ENCODE data around the gene KCNQ5.
"Not testable (repeated sequence)": the region's sequence is repeated elsewhere in the genome, so short reads cannot be mapped to it uniquely, and the experiment has no call there.

Gene KCNQ5

DNA sequence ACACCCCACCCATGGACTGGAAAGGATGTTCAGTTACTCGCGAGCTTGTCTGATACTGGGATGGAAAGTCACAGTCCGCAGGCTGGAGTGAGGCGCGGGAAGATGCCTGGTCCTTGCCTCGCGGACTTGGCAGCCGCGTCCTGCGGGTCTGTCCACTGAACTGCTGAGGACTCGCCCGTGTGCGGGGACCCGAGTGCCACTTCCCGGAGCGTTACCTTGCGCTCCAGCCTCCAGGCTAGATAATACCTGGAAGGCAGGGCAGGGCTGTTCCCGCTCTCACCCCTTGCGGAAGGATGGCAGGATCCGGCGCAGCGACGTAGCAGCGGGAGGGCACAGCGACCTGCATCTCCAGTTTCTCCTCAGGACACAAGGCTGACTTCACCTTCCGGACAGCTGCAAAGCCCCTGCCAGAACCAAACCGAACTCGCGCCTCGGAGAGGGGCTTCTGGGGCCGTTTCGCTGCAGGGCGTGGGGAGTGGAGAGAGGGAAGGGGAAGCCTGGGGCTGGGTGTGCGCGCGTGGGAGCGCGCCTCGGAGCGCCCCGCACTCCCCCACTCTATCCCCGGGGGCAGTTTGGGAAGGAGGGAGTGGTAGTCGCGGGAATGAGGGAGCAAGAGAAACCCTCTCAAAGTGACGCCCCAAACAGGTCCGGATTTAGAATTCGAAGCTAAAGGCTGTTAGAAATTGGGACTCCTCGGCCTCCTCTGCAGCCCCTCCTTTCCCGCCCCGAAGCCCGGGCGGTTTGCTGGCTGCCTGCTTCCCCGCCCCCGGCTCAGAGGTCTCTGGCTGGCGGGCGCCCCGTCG, at the start of gene KCNQ5:
TSS of gene KCNQ5 (plus strand) at position 774 of the 803 bp plus-strand sequence.
- peak; percentile 28 for DNase-seq (ENCODE audit: low spot score)

DNA sequence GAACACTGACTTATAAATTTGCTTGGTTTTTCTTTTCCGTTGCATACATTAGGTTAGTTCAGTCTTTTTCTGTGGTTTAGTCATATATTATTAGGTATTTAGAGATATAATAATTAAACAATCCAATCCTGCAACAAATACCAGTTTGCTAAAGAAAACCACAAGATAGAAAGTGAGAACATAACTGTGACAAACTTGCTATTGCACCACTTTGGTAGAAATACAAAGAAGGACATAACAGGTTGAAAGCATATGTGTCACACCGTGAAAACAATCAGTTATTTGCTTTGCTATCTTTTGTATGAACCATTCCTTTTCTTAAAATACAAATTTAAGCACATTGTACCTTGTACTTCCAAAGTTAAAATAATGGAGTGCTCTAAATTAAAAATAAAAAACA, 42.0 kb upstream of the KCNQ5 start:
- DNase-seq (ENCODE audit: low spot score): no peak

DNA sequence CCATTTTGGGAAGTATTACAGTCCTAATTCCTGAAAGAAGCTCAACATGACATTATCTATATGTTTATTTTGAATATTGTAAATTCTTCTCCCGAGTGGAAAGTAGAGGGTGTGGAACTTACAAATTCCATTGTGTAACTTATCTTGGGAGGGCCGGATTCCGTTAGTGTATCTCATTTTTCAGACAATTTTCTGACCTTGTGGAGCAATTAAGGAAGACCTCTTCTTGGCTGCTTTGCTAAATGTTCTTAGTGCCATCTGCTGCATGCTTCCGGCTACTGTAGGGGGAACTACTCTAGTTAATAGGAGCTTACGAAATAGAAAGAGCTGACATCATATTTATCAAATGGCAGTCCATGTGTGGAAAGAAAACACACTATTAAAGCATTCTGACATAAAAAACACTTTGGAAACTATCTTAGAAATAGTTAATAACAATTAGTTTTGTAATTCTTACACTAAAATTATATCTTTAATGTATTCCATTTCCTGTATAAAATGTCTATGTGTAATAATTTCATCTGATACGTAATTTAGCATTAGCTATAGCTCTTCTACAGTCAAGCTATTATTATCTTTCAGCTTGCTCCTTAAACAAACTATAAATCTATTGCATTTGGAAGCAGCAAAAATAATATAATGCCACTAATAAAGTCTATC, 41.5 kb upstream of the KCNQ5 start:
- peak; percentile 15 for DNase-seq (ENCODE audit: low spot score)

DNA sequence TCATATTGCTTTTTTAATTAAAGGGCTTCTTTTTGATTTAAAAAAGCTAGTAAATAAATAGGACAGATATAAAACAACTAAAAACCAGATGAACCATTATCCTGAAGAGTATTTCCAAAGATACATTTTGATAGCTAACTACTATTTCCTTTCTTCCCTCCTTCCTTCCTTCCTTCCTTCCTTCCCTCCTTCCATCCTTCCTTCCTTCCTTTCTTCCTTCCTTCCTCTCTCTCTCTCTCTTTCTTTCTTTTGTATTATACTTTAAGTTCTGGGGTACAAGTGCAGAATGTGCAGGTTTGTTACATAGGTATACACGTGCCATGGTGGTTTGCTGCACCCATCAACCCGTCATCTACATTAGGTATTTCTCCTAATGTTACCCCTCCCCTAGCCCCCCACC, 40.9 kb upstream of the KCNQ5 start:
- DNase-seq (ENCODE audit: low spot score): not testable (repeated sequence)

DNA sequence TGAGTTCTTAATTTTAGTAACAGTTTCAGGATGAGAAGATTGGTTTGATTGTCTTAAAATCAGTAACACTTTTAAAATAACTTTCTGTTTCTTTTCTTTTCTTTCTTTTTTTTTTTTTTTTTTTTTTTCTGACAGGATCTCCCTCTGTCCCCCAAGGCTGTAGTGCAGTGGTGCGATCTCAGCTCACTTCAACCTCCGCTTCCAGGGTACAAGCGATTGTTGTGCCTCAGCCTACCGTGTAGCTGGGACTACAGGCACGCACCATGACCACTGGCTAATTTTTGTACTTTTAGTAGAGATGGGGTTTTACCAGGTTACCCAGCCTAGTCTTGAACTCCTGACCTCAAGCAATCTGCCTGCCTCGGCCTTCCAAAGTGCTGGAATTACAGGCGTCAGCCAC, 33.7 kb upstream of the KCNQ5 start:
- DNase-seq (ENCODE audit: low spot score): no peak

DNA sequence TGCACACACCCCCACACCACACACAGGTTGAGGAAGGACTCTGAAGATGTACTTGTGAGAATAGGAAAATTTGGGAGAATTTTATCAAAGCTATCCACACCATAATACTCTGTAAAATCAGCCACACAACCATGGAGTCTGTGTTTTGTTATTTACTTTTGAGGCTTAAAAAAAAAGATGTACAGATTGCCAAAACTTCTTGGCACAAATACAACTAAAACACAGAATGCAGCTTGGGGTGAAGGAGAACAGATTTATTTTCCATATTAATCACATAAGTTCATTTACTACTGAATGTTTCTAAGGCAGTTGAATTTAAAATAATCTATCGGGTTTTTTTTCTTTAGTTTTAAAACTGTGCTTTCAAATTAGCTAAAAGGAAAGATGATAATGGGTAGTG, 32.8 kb upstream of the KCNQ5 start:
- DNase-seq (ENCODE audit: low spot score): no peak

DNA sequence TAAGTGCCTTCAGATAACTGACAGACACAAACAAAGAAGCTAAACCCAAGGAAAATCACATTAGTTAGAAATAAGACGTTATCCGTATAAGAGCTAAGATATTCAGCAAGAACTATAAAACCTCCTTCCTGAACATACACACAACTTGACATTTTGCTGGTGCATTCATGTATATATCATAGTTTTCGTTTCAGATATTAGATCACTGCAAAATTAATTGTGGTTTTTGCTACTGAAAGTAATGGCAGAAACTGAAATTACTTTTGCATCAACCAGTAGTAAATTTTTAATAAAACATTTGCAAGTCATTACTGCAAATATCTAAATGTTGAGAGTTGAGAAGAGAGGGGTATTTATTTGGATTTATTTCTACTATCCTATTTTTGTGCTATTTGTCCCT, 26.1 kb upstream of the KCNQ5 start:
- no peak for DNase-seq (ENCODE audit: low spot score)

DNA sequence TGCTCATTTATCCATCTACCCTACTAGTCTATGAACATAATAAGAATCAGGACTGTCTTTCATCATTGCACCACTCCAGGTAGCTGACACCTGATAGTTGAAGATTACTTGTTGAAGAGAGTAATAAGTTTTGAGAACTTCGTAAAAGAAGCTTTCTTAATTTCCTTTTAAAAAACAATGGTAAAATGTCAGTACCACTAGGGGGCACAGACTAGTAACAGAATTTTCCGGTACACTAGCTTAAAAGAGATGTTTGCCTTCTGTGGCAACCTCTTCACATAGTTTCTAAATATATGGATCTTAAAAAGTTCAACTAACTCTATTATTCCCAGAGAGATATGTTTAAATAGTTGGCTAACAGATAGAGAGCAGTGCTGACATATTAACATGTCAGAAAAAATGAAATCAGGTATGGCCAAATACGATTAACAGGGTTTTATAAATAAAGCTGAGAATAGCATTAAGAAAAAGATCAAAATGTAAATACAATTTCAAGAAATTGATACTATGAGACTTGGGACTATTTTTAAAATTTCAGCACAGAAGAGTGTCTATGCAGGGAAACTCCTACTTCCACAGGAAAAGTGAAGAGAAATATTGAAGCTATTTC, 5.4 kb upstream of the KCNQ5 start:
- DNase-seq (ENCODE audit: low spot score): peak; percentile 24

DNA sequence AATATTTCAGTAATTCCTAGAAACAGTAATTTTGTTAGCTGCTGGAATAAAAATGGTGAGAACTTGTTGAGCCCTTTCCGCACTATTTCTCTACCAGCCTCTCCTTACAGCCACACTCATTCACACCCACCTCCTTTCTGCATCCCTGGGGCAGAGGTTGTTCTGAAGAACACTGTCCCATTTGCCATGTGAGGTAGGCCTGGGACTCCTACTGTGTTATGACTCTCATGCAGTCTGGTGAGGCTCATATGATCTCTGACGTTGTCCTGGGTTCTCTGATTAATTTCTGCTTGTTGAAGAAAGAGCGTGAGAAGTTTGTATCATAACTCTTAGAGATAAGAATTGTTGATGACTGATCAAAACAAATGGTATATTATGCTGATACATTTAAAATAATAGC, 4.1 kb upstream of the KCNQ5 start:
- DNase-seq (ENCODE audit: low spot score): no peak

DNA sequence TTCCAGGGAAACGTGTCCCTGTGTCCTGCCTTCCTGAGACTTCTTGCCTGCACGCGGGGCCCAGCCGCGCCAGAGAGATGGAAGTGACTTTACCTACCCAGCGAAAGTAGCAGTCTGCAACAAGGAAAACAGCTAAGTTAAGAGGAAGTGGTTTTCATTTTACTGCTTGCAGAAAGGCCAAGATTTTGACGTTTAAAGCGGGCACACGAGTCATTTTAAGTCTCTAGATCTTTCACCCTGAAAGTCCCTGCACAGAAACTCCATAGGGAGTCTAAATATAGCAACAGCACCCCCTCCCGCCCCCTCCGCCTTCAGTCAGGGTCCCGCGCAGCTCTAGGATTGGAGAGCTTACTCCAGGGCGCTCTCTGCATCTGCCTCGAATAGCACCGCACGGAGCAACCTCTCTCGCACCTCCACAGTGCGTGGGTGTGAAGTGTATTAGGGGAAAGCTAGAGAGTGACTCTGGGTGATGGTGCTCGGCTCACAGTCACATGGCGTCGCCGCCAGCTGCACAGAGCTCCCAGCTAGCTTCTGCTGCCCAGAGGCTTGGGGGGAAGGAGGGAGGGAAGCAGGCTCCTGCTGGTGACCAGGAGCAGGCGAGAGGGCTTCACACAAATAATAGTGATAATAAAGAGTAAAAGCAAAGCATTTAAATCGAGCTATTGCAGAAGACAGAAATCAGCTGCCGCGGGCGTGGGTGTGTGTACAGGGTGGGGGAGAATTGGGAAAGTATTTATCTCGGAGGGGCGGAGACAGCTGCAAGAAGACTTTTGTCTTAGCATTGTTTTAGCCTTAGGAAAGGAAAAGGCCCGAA, 1.8 kb upstream of the KCNQ5 start:
- DNase-seq (ENCODE audit: low spot score): peak; percentile 89

DNA sequence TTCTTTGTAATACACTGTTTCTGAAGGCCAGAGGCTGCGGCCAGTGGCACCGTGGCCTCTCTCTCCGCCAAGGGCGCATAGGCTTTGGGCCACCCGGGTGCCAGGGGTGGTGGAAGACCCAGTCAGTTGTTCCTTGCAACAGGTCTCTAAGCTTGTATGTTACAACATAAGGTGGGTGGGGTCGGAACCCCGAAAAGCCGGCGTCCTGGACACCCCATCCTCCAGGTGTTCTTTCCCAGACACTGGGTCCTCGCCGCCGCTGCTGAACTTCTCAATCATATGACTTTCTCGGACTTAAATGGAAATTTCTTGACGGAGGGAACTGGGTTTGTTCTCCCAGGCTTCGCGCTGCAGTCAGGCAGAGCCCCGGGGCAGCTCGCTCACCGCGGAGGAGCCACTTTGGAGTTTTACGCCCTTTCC, 983 bp upstream of the KCNQ5 start:
- DNase-seq (ENCODE audit: low spot score): no peak

DNA sequence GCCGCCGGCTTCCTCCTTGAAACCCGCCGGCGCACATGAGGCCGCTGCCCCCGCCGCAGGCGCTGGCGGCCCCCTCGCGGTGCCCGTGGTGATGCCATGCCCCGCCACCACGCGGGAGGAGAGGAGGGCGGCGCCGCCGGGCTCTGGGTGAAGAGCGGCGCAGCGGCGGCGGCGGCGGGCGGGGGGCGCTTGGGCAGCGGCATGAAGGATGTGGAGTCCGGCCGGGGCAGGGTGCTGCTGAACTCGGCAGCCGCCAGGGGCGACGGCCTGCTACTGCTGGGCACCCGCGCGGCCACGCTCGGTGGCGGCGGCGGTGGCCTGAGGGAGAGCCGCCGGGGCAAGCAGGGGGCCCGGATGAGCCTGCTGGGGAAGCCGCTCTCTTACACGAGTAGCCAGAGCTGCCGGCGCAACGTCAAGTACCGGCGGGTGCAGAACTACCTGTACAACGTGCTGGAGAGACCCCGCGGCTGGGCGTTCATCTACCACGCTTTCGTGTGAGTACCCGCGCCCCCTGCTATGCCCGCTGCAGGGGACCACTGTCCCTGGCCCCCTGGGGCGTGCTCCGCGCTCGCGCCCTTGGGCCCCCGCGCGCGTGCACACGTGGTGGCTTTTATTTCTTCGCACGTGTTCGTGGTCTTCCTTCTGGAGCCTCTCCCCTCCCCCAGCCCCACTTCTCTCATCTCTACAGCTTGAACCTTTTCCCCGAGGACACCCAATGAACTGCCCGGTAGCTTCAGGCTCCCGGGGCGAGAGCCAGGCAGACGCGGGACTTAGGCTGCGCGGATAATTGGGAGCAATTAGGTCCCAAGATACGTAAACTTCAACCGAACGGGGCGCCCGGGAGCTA, 453 bp downstream of the KCNQ5 start:
- DNase-seq (ENCODE audit: low spot score): peak; percentile 49

DNA sequence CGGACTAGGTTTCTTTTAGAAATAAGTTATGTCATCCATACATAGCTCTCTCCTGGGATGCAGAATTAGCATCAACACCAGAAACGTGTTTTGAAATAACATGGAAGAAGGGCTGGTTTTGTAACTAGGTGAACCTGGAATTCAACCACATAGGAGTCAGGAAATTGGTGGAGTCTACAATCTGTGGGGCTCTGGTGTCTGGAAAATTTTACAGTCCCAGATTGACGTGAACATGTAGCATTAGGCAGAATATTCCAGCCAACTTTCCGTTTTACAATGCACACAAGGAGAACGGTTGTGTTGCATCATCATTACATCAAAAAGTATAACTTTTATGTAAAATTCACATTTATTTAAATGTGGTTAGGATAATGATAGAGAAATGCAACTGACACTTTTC, 1.9 kb downstream of the KCNQ5 start:
- no peak for DNase-seq (ENCODE audit: low spot score)

DNA sequence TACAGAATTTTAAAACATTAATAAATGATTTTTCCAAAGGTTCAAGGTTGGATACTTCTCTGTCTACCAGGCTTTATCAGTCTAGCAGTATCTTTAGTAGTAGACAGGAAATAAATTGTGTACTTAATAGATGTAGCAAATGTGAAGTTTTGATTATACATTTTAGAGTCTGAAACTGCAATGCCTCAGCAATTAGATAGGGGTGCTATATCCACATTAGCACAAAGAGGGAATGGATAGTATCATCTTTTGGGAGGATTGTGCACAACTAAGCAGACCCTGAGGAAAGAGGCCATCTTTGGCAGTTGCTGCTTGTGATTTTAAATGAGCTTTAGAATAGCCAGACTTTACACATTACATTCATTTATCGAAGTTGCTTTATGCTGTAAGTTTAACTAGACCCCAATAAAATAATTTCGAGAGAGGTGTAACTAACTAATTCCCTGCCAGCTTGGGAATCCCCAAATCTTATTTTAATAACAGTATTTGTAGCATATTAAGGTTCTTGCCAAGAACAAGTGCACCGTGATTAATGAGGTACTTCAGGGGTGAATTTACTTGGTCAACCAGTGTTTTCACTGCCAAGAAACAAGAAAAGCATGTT, 2.8 kb downstream of the KCNQ5 start:
- no peak for DNase-seq (ENCODE audit: low spot score)

DNA sequence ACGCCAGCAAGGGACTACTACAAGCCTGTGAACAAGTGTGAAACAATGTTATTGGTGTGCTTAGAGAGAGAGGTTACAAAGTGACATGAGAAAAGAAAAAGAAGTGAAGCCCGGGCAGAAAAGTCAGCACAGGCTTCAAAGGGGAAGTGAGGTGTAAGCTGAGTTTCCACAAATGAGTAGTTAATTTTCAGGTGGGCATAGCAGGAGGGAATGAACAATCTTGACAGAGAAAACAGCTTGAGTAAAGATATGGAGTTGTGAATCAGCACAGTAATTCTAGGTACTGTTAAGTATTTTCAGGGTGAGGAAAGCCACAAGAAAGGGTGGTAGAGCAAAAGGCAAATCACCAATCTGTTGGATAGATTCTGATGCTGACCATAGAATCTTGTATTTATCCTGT, 4.3 kb downstream of the KCNQ5 start:
- DNase-seq (ENCODE audit: low spot score): no peak

DNA sequence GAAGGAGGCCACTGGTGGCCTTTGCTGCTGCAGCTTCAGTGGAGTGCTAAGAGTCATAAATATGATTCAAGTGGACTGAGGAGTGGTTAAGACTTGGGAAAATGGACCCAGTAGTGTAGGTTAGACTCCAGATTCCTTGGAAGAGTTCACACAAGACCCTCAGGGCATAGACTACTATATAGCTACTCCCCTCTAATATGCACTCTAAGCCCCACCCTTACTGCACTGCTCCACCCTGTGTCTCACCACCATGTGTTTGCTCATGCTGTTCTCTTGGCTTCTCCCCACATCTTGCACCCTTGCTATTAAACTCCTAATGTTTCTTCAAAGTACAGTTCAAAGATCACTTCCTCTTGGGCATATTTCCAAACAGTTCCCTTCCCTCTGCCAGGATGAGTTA, 5.7 kb downstream of the KCNQ5 start:
- DNase-seq (ENCODE audit: low spot score): no peak

DNA sequence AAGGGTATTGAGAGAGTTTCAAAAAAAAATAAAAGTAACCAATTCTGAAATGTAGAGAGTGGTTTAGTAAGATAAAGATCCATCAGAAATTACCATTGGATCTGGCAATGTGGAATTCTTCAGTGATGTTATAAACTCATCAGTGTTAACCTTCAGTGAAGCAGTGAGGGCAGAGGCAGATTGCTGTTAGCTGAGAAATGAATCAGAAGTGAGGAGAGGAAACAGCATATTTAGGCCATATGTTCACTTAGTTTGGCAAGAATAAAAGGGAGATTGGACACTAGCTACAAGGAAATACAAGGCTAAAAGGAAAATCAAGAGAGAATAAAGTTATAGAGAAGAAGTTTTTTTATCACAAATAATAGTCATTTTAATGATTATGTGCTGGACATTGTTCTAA, 9.6 kb downstream of the KCNQ5 start:
- DNase-seq (ENCODE audit: low spot score): no peak

DNA sequence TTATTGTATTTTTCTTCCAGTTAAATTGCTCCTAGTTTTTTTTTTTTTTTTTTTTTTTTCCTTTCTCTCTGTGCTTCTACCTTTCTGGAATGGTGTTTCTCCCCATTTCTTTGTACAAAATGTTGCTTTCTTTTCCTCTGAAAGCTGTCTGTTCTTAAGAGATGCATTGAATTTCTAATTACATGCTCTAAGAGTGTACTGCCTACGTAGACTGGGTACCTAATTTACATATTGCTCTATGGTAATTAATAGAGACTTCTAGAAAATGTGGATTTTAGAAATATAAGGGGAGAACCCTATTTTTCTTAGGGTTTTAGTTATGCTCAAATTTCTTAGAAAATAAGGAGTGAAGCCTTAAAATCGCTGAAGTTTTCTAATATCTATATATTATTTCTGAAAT, 13.8 kb downstream of the KCNQ5 start:
- no peak for DNase-seq (ENCODE audit: low spot score)

DNA sequence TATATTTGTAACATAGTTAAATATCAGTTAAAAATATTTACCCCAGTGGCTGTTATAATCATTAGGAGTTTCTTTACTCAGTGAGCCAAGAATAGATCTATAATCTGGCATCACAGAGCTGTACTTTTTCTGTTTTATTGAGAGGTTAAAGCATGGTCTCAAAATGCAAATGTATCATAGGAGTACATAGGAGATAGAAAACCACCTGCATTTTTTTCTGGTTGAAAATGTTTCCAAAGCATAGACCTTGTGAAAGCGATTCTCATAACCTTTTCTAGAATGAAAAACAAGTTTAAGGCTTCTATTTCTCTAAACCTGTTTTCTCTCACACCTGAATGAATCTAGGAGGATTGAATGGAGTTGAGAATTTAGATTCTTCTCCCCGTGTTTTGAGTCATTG, 14.4 kb downstream of the KCNQ5 start:
- DNase-seq (ENCODE audit: low spot score): no peak

DNA sequence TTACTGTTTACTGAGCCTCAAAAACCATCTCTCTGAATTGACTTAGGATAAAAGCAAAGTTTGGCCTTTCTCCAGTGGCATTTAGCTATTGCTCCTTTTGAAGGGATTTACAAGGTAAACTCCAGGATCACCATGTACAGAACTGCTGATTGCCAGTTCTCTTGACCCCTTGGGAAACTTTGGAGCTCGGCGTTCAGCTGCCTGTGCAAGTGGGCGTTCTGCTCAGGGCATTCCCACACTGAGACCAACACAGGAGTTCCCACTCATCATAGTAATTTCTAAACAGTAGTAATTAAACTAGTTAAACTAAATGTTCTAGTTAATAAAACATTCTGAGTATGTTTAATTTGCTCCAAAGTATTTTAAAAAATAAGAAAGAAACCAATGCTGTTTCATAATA, 14.9 kb downstream of the KCNQ5 start:
- DNase-seq (ENCODE audit: low spot score): no peak
